ENCODE data around the gene ITGA11.

The ITGA11 gene, protein sequence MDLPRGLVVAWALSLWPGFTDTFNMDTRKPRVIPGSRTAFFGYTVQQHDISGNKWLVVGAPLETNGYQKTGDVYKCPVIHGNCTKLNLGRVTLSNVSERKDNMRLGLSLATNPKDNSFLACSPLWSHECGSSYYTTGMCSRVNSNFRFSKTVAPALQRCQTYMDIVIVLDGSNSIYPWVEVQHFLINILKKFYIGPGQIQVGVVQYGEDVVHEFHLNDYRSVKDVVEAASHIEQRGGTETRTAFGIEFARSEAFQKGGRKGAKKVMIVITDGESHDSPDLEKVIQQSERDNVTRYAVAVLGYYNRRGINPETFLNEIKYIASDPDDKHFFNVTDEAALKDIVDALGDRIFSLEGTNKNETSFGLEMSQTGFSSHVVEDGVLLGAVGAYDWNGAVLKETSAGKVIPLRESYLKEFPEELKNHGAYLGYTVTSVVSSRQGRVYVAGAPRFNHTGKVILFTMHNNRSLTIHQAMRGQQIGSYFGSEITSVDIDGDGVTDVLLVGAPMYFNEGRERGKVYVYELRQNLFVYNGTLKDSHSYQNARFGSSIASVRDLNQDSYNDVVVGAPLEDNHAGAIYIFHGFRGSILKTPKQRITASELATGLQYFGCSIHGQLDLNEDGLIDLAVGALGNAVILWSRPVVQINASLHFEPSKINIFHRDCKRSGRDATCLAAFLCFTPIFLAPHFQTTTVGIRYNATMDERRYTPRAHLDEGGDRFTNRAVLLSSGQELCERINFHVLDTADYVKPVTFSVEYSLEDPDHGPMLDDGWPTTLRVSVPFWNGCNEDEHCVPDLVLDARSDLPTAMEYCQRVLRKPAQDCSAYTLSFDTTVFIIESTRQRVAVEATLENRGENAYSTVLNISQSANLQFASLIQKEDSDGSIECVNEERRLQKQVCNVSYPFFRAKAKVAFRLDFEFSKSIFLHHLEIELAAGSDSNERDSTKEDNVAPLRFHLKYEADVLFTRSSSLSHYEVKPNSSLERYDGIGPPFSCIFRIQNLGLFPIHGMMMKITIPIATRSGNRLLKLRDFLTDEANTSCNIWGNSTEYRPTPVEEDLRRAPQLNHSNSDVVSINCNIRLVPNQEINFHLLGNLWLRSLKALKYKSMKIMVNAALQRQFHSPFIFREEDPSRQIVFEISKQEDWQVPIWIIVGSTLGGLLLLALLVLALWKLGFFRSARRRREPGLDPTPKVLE

DNA sequence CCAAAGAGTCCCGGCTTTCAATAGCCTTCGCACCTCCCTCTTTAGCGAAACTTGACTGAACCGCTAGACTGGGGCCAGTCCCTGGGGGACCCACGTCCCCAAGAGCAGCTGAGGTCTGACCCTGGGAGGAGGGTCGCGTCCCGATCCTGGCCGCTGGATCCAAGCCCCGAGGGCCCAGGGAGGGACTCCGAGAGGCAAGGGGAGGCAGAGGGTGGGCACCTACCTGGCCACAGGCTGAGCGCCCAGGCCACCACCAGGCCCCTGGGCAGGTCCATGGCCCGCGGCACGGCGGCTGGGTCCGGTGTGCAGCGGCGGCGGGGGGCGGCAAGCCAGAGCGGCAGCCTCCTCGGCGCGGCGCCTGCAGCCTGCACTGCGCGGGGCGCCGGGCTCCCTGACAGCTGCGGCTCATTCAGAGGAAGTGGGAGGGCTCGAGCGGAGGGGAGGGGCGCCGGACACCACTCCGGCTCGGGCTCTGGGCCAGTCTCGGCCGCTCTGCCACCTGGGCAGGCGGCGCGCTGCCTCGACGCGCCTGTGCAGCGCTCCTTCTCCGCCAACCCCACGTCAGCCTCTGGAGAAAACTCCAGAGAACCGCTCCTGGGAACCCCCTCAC, at the start of gene ITGA11:
Gene ITGA11, minus strand, starts transcription at position 372 of the 610 bp plus-strand sequence. Its CDS starts 97 bp downstream, at position 275.
- DNase-seq: no peak

DNA sequence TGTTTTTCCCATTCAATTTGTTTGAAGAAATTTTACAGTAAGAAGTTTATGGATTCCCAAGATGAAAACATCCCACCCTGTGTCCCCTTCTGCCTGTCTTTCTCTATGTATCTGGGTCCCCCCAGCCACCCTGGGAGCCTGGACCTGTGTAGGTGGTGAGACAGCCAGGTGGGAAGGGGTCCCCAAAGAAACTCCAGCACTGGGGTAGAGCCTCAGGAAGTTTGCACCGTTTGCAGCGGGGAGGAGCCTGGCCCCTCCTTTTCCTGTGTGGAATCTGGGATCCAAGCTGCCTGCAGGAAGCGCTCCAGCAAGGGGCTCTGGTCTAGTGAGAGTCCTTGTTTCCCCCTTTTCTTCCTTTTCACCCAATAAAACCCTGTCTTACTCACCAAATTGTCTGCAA, 49.4 kb upstream of the ITGA11 start:
- DNase-seq: no peak

DNA sequence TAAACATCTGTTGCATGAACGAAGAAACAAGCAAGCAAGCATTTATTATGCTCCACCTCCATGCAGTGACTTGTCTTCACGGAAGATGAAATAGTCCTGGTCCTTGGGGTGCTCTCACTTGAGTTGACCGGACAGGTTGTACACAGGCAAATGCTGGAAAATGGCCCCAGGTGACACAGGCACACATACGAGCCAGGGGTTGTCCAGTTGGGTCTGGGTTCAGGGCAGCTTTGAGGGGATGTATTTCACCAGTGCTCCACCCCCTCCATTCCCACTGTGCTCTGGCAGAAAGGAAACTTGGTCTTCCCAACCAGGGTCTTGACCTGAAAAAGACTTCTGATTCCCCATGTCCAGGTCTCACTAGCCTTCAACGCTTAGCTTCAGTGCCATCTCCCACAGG, 48.3 kb upstream of the ITGA11 start:
- DNase-seq: no peak

DNA sequence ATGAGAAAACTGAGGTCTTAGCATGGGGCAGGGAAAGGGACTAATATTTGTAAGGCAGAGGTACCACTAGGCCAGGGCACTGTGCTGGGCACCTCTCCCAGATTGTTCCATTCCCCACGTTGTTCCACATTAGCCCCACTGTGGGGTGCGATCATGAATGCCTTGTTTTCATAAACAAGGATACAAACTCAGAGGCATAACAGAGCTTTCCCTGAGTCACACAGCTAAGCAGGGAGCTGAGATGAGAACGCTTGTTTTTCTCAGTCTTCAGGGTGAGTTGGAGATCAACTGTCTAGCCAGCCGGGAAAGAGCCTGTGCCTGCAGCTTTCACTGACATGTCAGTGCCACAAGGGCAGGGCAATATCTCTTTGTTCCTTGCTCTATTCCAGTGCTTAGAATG, 47.9 kb upstream of the ITGA11 start:
- no peak for DNase-seq

DNA sequence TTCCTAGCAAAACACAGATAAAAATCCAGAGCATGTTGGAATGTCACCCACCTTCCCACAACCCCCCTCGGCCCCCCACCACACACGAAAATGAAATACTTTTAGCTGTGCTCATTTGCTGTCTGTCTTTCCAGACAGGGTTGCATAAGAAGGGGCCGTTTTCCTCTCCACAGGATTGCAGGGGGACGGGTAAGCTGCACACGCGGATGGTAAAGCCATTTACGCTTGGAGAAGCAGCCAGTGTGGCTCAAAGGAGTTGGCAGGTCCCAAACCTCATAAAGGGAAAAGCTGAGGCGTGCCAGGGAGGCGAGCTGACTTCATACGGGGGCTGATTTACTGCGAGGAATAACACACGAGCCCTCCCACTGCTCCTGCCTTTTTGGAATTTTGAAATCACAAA, 47.4 kb upstream of the ITGA11 start:
- DNase-seq: no peak

DNA sequence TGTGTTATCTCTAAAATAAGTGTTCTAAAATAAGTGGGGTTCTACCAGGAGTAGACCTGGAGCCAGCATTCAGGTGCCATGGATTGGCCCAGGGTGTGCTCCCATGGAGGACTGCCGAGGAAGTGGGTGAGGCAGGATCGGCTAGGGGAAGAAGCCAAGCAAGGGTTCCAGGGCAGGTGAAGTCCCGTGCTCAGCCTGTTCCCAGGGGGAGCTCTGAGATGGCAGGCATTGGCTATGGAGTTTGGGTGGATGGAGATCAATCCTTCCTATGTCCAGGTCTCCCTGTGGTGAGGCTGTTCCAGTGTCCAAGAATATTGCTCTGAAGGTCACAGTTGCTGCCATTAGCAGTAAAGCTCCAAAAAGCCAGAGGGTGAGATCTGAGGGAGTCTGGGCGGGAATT, 46.9 kb upstream of the ITGA11 start:
- no peak for DNase-seq

DNA sequence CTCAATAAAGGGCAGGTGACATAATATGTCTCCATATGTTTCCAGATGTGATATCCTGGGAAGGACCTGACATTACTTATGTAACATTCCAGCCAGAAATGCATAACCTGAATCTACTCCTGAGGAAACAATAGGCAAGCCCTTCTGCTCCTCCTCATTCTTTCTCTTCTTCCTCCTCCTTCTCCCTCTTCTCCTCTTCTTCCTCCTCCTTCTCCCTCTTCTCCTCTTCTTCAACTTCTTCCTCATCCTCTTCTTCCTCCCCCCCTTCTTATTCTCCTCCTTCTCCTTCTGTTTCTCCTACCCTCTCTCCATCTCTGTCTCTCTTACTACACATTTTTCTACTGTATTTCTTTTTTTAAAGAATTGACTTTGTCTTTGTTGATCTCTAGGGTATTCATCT, 43.5 kb upstream of the ITGA11 start:
- DNase-seq: no peak

DNA sequence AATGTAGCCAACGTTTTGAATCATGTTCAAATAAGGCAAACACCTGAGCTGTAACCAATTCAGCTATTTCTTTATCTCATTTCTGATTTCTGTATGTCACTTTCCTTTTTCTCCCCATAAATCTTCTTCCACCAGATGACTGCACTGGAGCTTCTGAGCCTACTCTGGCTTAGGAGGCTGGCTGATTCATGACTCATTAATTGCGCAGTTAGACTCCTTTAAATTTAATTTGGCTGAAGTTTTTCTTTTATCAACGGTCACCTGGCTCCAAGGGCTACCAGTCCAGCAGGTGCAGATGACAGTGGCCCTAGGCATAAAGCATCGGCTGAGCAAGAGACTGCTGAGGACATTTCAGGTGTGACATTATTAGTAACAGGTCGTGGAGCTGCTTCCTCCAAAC, 39.6 kb upstream of the ITGA11 start:
- DNase-seq: no peak

DNA sequence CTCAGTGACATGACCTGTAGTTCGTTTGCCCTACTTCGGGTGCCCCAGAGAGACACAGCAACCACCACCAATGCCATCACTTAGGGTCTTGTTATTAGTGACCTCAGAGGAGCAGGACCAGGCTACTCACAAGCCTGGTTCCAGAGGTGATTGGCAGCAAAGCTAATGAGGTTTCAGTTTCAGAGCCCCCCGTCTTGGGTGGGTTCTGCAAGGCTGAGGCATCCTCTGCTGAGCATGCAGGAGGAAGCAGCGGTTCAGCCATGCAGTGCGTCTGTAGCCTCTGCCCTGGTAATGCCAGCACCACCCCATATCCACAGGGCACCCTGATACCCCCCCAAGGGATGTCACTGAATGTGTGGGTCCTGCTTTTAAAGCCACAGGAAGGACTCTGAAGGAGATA, 39.0 kb upstream of the ITGA11 start:
- no peak for DNase-seq

DNA sequence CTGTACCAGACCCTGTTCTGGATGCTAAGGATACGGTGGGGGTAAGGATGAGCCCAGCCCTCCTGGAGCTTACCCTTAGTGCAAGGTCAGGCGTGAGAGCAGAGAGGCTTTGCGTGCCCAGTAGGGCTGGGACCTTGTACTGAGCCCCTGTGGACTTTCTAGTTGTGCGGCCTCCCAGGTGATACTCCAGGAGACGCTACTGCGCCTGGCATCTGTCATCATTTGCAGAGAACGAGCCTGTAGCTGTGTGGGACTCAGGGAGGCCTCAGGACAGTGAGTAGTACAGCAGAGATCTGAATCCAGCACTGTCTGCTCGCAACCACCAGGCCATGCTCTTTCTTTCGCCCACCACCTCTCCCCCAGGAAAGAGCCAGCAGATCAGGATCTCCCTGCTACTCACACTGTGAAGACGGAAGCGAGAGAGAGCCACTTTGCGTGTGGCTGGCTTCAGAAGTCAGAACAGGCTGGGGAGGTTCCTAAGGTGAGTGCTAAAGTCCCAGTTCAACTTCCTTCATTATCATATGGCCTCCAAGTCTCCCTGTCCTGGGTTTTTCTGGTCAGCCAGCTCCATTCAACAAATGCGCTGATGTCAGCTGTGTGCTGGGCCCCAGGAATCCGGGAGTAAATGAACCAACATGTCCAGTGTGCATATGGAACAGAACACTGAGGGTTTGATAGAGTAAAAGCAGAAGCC, 38.2 kb upstream of the ITGA11 start:
- no peak for DNase-seq

DNA sequence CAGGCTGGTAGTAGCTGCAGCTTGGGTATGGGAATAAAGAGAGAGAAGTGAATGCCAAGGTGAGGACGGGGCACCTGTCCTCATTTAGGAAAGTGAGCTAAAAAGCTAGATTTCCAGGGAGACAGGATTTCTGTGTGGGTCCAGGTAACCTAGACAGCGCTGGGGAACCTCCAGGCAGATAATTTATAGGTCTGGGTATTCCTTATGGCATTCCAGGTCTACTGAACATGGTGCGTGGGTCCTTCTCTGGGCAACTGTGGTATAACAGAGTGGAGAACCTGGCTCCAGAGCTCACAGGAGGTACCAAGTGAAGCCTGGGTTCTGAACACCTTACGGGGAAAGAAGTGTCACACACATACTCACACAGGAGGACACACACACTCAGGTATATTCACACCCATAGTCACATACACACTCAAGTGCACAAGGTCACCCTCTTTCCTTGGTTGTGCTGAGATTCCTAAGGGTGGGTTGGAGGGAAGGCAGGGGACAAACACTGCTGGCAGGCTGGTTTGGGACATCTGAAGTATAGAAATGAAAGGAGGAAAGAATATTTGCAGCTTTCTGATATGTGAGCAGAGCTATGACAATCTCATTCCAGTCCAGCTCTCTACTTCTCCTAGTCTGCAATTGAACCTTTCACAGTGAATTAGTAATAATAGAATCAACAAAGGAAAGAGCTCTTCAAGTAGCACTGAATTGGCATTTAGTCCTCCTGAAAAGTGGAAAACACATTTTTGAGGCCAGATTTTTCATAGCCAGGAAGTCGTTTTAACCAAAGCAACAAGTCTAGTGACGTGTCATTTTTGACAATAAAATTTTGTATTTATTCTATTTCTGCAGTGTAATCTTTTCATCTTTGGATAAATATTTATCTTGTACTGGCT, 37.4 kb upstream of the ITGA11 start:
- DNase-seq: no peak

DNA sequence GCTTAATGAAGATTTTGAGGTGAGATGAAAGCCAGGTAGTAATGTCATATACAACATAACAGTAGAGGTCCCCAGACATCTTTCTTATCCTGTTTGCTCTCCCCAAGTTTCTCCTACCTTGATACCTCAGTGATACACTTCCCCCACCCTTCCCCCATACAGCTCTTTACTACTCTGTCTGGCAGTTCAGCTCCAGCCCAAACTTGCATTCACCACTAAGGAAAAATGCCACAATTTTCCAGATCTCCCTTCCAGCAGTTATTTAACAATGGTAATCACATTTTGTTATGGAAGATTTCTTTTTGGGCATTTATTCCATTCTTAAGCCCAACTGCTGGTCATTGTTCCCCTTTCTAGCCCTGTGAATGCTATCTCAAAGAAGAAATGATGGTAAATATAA, 34.9 kb upstream of the ITGA11 start:
- DNase-seq: no peak

DNA sequence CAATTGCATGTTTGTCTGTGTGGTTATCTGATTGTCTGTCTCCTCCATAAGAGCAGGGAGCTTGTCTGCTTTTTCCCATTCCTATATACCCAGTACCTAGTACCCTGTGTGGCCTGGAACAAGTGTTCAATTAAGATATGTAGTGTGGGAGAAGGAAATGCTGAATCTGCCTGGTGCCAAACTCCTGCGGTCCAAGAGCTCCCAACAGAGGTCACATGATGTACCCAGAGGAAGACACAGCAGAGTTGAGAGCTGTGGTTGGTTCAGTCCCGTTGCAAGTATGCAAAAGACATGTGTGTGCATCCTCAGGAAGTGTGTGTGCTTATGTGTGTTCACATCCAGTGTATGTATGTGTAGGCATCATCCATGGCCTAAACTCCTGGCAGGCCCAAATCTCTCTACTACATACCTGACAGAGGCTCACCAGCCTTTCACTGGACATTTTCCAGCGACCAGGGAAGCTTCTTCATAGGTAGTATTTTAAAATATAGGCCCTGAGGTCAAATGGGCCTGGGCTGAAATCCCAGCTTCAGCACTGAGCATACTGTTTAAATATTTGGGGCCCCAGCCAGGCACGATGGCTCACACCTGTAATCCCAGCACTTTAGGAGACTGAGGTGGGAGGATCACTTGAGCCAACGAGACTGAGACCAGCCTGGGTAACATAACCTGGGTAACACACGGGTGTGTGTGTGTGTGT, 34.0 kb upstream of the ITGA11 start:
- DNase-seq: no peak

DNA sequence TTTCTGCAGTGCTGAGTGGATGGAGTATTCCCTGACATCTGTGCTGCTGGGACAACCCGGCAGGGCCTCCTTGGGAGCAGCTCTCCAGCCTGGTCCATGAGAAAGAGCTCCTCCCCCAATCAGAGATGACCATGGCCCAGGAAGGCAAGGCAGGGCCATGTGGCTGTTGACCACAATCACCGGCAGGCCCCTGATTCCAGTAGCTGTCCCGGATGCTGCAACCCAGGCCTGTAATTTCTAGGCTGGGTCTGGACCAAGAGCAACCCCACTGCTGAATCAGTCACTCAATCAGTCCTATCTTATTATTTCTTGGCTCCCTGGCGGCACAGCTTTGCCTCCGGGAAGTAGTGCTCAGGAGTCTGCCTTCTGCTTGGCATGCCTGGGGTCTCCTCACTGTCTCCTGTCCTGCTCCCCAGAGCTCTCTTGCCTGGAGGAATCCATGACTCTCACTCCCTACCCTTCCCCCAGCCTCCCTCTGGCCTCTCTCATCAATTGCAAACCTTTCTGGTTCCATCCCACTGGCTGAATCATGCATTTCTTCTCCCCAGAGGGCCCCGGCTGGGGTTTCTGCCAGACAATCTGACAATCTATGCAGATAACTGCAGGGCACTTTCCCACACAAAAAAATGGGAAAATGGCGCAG, 32.6 kb upstream of the ITGA11 start:
- no peak for DNase-seq

DNA sequence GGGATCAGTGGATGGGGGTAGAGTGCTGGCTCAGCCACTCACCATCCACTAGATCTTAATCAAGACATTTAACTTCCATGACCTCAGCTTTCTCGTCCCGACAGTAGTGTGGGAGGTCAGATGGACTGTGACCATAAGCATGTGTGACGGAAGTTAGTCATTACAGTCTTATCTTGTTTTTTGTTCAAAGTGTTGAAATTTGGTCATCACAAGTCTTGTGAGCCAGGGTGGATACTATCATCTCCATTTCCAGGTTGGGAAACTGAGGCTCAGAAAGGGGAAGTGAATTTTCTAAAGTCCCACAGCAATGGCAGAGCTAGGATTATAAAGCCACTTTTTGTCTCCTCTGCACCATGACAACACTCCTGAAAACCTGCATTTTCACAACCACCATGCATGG, 32.0 kb upstream of the ITGA11 start:
- DNase-seq: no peak

DNA sequence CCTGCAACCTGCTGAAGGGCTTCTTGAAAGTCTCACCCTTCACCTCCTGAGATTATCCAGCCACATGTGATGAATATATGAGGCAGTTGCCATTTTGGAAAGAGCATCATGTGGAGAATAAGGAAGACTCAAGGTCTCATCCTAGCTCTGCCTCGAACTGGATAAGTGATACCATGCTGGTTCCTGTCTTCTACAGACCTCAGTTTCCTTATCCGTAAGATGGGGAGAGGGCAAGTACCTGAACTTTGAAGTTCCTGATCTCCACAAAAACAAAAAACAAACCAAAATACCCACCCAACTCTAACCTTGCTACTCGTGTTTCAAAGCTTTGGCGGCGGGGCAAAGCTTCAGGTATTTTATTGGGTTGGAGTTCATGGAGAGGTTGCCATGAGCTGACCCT, 31.5 kb upstream of the ITGA11 start:
- DNase-seq: no peak

DNA sequence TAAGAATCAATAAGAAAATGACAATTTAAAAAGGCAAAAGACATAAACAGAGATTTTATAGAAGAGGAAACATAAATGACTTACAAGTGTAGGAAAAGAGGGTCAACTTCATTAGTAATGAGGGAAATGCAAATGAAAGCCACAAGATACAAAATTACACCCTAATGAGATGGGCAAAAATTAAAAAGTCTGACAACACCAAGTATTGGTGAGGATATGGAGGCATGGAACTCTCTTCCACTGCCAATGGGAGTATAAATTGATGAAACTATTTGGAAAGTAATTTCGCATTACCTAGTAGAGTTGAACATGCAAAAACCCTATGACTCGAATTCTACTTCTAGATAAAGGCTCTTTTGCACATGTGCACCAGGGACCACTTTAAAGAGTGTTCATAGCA, 28.2 kb upstream of the ITGA11 start:
- DNase-seq: no peak

DNA sequence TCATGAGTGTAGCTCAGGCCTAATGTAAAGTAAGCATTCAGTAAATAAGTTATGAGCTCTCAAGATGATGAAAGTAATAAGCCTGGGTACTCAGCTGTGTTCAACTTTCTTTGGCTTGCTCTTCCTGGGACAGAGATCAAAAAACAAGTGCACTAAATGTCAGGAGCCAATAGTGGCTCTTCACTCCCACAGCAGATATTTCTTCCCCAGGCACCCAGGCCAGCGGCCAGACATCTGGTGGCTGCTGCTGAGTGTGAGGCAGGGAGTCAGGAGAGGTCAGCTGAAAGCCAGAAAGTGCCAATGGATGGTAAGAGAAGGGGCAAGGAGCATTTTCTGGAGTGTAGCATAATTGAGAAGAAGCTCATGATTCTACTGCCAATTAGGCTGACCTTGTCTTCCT, 18.2 kb upstream of the ITGA11 start:
- DNase-seq: no peak

DNA sequence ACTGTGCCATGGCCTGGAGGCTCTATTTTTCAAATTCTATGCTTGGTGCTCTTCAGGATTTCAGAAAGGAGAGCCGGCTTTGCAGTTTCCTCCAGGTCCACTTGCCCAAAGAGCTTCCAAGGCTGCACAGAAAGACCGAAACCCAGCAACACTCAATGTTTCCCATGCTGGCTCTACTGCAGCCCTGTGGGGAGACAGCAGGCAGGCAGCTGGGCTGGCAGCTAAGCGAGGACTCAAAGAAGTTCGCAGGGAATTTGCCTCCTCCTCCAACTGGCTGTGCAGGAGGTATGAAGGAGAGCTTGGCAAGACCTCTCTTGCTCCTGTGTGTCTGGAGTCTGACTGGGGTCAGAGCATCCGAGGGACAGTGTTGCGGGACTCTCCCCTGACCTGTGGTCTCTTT, 17.4 kb upstream of the ITGA11 start:
- no peak for DNase-seq
